WTC11 (cell line): ENCODE data around the gene FXYD7.

Experiments
- CREB1 ChIP-seq: sonication (generic); formaldehyde crosslinking; IDR thresholded peaks from 2 replicates; pipeline ENCODE4 v1.8.0; 2023; ENCODE audit warnings: mild to moderate bottlenecking, missing genetic modification reagents
- GABPB1 ChIP-seq: sonication (generic); formaldehyde crosslinking; IDR thresholded peaks from 2 replicates; pipeline ENCODE4 v1.8.1; 2023; ENCODE audit warnings: mild to moderate bottlenecking, missing genetic modification reagents
- NFATC4 ChIP-seq: fragments of 250-450 bp; sonication (Bioruptor Pico); IDR thresholded peaks from 2 replicates; pipeline ENCODE4 v1.9.0; 2021; ENCODE audit warnings: mild to moderate bottlenecking
- TF ChIP-seq, protein P1 (sequence below): sonication (generic); formaldehyde crosslinking; IDR thresholded peaks from 2 replicates; pipeline ENCODE4 v1.8.0; 2022; ENCODE audit warnings: missing genetic modification reagents
- TF ChIP-seq, protein P2 (sequence below): fragments of 200-600 bp; IDR thresholded peaks from 2 replicates; pipeline ENCODE4 v1.8.0; 2022; ENCODE audit warnings: antibody characterized with exemption

- TF ChIP-seq, protein P1, sequence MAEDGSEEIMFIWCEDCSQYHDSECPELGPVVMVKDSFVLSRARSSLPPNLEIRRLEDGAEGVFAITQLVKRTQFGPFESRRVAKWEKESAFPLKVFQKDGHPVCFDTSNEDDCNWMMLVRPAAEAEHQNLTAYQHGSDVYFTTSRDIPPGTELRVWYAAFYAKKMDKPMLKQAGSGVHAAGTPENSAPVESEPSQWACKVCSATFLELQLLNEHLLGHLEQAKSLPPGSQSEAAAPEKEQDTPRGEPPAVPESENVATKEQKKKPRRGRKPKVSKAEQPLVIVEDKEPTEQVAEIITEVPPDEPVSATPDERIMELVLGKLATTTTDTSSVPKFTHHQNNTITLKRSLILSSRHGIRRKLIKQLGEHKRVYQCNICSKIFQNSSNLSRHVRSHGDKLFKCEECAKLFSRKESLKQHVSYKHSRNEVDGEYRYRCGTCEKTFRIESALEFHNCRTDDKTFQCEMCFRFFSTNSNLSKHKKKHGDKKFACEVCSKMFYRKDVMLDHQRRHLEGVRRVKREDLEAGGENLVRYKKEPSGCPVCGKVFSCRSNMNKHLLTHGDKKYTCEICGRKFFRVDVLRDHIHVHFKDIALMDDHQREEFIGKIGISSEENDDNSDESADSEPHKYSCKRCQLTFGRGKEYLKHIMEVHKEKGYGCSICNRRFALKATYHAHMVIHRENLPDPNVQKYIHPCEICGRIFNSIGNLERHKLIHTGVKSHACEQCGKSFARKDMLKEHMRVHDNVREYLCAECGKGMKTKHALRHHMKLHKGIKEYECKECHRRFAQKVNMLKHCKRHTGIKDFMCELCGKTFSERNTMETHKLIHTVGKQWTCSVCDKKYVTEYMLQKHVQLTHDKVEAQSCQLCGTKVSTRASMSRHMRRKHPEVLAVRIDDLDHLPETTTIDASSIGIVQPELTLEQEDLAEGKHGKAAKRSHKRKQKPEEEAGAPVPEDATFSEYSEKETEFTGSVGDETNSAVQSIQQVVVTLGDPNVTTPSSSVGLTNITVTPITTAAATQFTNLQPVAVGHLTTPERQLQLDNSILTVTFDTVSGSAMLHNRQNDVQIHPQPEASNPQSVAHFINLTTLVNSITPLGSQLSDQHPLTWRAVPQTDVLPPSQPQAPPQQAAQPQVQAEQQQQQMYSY (CRISPR knock-in tag), result no peak
- TF ChIP-seq GABPB1 (CRISPR knock-in tag) (no peak), NFATC4 (no peak), CREB1 (CRISPR knock-in tag) (no peak)
- TF ChIP-seq, protein P2, sequence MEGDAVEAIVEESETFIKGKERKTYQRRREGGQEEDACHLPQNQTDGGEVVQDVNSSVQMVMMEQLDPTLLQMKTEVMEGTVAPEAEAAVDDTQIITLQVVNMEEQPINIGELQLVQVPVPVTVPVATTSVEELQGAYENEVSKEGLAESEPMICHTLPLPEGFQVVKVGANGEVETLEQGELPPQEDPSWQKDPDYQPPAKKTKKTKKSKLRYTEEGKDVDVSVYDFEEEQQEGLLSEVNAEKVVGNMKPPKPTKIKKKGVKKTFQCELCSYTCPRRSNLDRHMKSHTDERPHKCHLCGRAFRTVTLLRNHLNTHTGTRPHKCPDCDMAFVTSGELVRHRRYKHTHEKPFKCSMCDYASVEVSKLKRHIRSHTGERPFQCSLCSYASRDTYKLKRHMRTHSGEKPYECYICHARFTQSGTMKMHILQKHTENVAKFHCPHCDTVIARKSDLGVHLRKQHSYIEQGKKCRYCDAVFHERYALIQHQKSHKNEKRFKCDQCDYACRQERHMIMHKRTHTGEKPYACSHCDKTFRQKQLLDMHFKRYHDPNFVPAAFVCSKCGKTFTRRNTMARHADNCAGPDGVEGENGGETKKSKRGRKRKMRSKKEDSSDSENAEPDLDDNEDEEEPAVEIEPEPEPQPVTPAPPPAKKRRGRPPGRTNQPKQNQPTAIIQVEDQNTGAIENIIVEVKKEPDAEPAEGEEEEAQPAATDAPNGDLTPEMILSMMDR, result no peak
Measured at GRCh38 chr19:35171730-35172129, 28.7 kb downstream of the FXYD7 start.
